ENCODE measurements around the gene PPWD1. TPM values are rescaled to one million over a fixed set of nuclear protein-coding genes. Genes with fewer than 3 reads are reported as not detected.
"Not testable (repeated sequence)": the region's sequence is repeated elsewhere in the genome, so short reads cannot be mapped to it uniquely, and the experiment has no call there.

PPWD1 gene
- total RNA-seq, 1 donor from 2014 or later: 19.6 TPM

- H3K36me3 ChIP-seq (ENCODE audit: control insufficient read depth, insufficient read depth, low read length): no peaks in the 10 kb centered on the region
- H3K27me3 ChIP-seq (ENCODE audit: control insufficient read depth, insufficient read depth, low read length): no peaks in the 10 kb centered on the region
- no peak for TF ChIP-seq CTCF (IDR thresholded peaks at IDR 0.05; ENCODE audit: insufficient read depth, low read length, poor library complexity, severe bottlenecking)
- H3K4me3 ChIP-seq (ENCODE audit: low read depth, low read length): no peak overlapping the region
- peak; percentile 93 for DNase-seq (ENCODE audit: low read depth)
These were observed 48.4 kb downstream of the PPWD1 start for GRCh38 chr5:65611524-65611923.

GRCh38 chr5:65612298-65612907 is 49.3 kb downstream of the PPWD1 start:
- DNase-seq (ENCODE audit: low read depth): no peak
- Histone ChIP-seq H3K4me3 (ENCODE audit: low read depth, low read length) (no peak overlapping the region), H3K27me3 (ENCODE audit: control insufficient read depth, insufficient read depth, low read length) (no peaks in the 10 kb centered on the region), H3K36me3 (ENCODE audit: control insufficient read depth, insufficient read depth, low read length) (no peaks in the 10 kb centered on the region)
- TF ChIP-seq CTCF (IDR thresholded peaks at IDR 0.05; ENCODE audit: insufficient read depth, low read length, poor library complexity, severe bottlenecking): no peak

- no peak for TF ChIP-seq CTCF (IDR thresholded peaks at IDR 0.05; ENCODE audit: insufficient read depth, low read length, poor library complexity, severe bottlenecking)
- H3K4me3 ChIP-seq (ENCODE audit: low read depth, low read length): no peak overlapping the region
- H3K36me3 ChIP-seq (ENCODE audit: control insufficient read depth, insufficient read depth, low read length): no peaks in the 10 kb centered on the region
- DNase-seq (ENCODE audit: low read depth): no peak
- no peaks in the 10 kb centered on the region for H3K27me3 ChIP-seq (ENCODE audit: control insufficient read depth, insufficient read depth, low read length)
These were observed 56.9 kb downstream of the PPWD1 start for GRCh38 chr5:65620021-65620420.

- not testable (repeated sequence) for H3K36me3 ChIP-seq (ENCODE audit: control insufficient read depth, insufficient read depth, low read length); DNase-seq (ENCODE audit: low read depth); H3K4me3 ChIP-seq (ENCODE audit: low read depth, low read length); H3K27me3 ChIP-seq (ENCODE audit: control insufficient read depth, insufficient read depth, low read length)
These were observed 58.9 kb downstream of the PPWD1 start for GRCh38 chr5:65621961-65622360.

- TF ChIP-seq CTCF (IDR thresholded peaks at IDR 0.05; ENCODE audit: insufficient read depth, low read length, poor library complexity, severe bottlenecking): no peak
- Histone ChIP-seq H3K4me3 (ENCODE audit: low read depth, low read length) (peak overlapping the region; percentile 85), H3K36me3 (ENCODE audit: control insufficient read depth, insufficient read depth, low read length) (no peaks in the 10 kb centered on the region), H3K27me3 (ENCODE audit: control insufficient read depth, insufficient read depth, low read length) (no peaks in the 10 kb centered on the region)
- no peak for DNase-seq (ENCODE audit: low read depth)
These were observed 60.4 kb downstream of the PPWD1 start for GRCh38 chr5:65623482-65623881.

- DNase-seq (ENCODE audit: low read depth): peak; percentile 77
- TF ChIP-seq CTCF (IDR thresholded peaks at IDR 0.05; ENCODE audit: insufficient read depth, low read length, poor library complexity, severe bottlenecking): peak; percentile 16
- Histone ChIP-seq H3K4me3 (ENCODE audit: low read depth, low read length) (peak within 1 kb of the TSS; percentile 85), H3K36me3 (ENCODE audit: control insufficient read depth, insufficient read depth, low read length) (no peaks in the 10 kb centered on the region), H3K27me3 (ENCODE audit: control insufficient read depth, insufficient read depth, low read length) (no peaks in the 10 kb centered on the region)
These were observed 61.0 kb downstream of the PPWD1 start, which contains the start of gene TRIM23 for GRCh38 chr5:65624025-65624570. TRIM23 (minus strand) TSS chr5:65624333; CDS start chr5:65624274, 59 bp downstream.

All from kidney epithelial cell (primary cell).